Measurements from ENCODE around the gene BMPR1B.

GRCh38 chr4:95004912-95005311 lies 247.2 kb downstream of the BMPR1B start:
- TF ChIP-seq CTCF (IDR thresholded peaks at IDR 0.05; ENCODE audit: insufficient read depth, low read length) (no peak), POLR2AphosphoS5 (IDR thresholded peaks at IDR 0.05; ENCODE audit: low read depth) (no peak), REST (IDR thresholded peaks at IDR 0.05; ENCODE audit: insufficient replicate concordance, low read depth) (no peak)

Measured in HL-60 (cell line).